ENCODE data around the gene THPO.
A peak's percentile ranks its signal among the peaks of the same experiment; 100 is the strongest.

The THPO gene

DNA sequence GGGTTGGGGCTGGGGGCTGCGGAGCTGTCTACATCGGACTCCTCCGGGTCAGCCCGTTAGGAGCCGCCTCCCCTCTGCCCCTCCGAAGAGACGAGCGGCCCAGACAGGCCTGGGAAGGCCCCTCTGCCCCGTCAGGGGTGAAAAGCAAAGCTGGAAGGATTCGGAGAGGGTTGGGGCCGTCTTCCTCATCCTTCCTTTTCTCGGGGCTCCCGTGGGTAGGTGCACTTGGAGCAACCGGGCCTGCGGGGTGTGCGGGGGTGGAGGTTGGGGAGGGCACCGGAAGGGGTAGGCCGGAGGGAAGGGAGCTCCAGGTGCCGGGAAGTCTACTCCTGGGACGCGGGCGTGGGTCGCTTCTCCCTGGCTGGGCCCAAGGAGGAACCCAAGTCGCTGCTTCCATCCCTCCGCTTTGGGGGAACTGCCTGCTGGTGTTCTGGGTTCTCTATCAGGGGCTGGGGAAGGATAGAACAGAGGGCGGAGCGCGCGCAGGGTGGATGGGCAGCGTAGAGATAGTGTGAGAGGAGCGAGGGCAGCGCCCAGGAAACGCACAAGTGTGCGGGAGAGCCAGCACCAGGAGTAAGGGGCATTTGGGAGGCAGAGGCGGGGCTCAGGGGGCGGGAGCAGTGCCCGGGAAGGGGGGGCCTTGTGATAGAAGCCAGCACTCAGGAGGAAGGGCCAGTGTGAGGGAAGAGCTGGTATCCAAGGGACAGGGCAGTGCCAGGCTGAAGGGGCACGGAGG is 15.9 kb downstream of the THPO start:
- DNase-seq = peak; percentile 27

DNA sequence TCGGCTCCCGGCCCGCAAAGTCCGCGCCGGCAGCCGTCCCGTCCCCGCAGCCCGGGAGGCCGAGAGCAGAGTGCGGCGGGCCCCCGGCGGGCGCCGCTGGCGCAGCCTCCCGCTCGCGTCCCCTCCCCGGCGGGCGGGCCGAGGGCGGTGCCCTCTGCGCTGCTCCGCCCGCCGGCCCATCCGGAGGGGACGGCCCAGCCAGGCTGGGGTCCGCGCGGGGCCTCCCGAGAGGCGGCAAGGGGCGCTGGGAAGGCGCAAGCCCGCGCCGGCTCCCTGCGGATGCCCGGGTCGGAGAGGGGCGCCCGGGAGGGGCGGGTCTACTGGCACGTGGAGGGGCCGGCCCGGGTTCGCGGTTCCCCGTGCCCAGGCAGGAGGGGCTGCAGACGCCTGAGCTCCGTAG is 16.5 kb downstream of the THPO start, which contains the start of the genes CLCN2 and POLR2H:
TSS of gene CLCN2 (minus strand) at position 74 of the 400 bp plus-strand sequence. CDS start 126 bp downstream, outside the sequence.
TSS of gene POLR2H (plus strand) at position 179 of the 400 bp plus-strand sequence. CDS start 1,783 bp downstream, outside the sequence.
- DNase-seq = peak; percentile 24

DNA sequence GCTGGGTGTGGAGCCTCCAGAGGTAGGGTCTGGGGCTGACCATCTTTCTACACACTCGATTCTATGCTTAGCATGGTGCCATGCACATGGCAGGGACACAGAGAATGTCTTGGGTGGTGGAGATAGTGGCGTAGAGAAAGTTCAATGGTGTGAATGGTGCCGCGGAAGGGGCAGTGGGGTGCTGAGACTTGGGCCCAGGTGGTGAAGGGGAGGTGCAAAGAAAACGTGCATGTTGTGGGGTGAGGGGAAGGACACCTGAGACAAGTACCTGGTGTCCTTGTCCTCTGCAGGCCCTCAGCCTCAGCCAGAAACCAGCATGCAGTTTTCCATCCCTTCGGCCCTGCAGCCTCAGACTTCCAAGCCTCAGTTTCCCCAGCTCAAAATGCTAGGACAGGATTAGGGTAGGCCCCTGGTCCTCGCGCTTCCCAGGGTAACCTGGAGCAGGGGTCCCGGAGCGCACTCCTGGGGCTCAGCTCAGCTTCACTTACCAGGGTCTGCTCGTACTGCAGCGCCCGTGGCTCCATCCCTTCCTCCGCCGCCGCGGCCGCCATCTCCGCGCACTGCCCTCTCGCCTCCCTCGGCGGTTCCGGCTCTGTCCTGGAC is 17.0 kb downstream of the THPO start:
- DNase-seq = no peak

DNA sequence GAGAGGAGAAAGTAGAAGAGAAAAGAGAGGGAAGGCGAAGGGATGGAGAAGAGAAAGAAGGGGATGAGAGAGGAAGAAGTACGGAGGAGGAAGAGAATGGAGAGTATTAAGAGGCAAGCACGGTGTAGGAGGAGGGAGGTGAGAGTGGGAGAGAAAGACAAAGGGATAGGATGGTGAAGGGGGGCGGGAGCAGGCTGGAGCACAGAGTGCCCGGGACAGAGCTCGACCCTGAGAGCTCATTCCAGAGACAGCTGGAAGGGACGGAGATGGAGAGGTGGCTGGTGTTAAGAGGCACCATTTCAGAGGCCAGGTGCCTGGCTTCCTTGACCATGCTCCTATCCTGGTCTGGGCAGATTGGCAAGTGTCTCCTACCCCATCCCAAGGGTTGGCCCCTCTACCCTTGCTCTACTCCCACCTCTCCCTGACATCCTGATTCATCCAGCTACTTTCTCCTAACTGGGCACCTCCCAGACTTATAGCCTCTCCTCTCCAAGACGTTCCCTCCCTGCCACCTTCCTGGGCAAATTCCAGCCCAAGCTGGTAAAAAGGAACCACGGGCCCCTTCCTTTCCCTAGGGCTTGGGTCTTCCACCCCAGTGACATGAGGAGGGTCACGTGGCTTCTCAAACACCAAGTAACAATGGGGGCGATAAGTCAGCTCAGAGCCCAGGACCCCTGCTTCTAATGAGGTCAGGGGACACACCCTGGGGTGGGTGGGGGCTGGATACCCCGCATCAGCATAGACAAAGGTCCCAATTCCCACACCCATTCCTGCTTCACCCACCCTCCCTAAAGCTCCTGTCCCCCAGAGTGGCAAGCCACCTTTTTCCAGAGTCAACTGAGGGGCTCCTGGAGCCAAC is 17.7 kb downstream of the THPO start:
- no peak for DNase-seq

DNA sequence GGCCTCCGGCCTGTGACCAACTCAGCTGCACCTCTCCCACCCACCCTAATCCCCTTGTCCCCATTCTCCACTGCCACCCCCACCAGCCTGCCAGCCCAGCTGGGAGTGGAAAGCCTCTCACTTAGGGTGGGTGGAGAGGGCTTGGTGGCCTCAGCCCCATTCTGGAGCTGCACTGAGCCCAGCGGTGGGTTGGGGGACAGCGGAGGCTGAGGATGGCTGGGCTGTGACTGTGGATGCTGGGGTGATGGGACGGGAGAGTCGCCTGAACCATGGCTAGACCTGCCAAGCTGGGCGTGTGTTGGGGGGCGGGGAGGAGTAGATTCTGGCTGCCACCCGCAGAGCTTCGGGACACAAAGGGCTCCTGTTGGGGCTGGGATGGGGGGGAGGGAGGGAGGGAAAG is 18.4 kb downstream of the THPO start:
- no peak for DNase-seq

DNA sequence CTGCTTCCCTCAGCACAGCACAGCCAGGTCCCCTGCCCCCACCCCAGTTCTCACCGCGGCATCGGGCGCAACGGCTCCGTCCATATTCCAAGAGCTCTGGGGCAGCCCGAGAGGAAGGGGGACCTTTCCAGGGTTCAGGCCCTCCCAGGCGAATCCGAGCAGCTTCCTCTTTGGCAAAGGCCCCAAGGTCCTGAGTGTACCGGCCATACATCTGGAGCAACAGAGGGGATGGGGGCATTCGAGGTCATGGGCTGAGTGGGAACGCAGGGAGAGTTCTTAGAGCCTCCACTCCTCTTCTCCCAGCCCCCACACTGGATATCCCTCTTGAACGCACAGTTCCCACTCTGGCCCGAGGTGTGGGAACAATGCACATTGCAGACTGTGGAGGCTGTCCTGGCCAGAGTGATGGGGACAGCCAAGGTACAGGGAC is 19.1 kb downstream of the THPO start:
- DNase-seq = no peak

DNA sequence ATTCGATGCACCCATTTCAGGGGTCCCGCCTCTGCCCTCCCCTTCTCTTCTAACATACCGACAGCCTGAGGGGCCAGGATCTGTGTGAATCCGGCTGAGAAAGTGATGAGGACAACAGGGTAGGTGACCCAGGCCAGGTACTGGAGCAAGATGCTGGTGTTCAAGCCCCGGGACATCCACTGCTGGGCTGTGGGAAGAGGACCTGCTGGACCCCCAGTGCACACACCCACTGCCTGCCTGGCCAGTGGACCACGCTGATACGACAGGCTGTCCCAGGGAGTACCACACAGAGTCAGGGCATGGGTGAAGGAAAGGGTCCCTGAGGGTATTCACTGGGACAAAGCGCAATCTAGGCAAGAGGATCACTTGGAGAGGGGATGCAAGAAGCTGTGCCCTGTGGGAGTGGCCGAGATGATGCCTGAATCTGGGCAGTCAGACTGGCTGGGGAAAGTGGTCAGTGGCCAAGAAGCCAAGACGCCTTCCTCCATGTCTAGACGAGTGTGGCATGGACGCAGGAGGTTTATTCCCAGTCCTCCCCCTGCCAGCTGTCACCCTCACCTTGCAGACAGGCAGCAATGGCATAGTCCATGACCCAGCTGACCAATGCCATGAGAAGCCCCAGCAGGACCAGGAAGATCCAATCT is 19.8 kb downstream of the THPO start:
- DNase-seq = no peak

DNA sequence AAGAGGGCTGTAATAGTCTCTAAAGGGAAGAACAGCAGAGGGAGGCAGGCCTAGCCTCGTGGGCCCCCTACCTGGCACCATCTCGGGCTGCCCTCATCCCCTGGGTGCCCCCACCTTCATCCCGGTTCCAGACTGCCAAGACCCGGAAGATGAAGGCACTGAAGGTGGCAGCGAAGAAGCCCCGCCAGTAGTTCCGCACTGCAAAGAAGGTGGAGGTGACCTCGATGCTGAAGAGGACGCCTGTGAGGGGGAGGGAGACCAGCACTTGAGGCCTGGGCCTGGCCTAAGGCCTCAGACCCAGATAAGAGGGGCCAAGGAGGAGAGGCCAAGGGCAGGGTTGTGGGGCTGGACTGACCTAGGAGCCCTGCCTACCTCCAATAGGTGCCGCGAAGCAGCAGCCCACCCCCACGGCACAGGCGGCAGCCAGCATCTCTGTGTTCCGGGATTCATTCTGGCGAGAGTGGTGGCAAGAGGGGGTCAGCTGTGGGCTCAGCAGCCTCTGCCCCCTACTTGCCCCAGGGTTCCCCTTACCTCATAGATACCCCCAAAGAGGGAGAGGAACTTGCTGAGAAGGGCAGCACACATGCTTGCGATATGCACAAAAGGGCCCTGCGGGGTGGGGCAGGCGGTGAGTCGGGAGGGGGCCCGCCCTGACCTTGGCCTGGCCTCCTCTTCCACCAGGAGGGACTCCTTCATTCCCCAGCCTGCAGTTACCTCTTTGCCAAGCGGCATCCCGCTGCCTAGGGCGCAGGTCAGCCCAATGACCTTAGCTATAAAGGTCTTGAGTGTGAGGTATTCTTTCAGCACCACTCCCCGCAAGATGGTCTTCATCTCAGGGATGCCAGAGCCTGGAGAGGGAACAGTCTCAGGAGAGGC is 20.5 kb downstream of the THPO start:
- DNase-seq = no peak

DNA sequence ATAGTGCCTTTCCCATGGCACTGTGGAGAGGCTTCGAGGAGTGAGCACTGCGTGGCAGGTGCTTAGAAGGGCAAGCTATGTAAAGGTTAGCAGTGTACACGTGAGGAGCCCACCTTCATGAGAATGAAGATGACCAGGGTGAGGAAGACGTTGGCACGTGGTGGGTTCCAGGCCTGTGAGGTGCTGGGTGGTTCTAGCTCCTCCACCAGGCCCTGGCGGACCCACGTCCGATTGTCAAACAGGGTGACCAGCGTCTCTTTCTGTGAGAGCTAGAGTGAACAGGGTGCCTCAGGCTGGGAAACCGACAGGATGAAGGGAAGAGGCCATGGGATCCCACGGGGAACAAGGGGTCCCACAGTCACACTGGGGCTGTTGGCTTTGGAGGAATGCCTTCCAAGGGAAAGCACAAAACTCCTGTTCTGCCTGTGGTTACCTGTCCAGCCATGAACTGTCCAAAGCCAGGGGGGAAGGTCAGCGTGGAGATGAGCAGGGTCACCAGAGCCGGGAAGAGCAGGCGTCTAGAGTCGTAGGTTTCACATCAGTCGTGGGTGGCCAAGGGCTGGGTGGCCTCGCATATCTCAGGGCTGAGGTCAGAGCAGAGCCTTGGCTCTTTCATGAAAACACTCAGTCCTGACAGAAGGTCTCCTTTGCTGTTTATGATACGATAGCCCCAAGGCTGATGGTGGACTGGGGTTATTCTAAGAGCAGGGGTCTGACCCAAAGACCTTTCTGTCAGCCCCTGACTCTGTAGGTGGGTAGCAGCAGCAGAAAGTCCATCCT is 22.6 kb downstream of the THPO start:
- no peak for DNase-seq

DNA sequence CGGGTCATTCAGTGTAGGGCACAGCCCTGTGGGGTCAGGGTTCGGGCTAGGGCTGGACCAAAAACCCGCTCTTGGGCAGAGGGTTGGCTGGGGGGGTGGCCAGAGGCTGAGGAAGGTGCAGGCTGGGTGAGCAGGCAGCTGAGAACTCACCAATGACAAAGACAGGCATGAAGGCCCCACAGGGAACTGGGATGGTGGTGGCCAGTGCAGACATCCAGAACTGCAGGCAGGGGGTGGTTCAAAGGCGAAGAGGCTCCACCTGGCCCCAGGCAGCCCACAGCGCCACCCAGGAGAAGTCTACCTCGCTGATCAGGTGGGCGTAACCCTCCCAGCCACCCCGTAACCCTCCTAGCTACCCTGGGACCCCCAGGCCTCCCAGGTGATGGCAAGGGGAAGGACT is 23.3 kb downstream of the THPO start:
- DNase-seq = no peak

DNA sequence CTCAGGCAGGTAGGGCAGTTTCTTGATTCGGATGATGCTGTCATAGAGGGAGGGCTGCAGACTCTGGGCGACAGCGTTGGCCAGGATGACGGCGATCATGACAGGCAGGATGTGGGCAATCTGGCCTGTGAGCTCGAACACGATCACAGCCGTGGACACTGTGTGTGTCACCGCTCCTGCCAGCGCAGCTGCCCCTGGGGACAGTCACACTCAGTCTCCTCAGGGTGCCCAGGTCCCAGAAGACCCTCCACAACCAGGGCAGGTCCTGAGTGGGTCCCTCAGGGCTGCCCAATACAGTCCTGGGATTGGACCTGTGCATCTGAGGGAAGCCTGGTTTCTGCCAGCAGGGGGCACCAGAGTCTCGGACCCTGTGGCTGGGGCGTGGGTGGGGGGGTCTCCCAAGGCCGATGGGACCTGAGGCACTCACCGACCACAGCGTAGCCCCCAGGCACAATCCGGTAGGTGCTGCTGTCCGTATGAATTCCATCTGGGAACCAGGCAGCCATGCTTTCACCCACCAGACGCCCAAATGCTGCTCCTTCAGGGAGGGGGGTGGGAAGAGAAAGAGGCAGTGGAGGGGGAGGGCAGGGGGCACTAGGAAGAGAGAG is 23.8 kb downstream of the THPO start:
- peak; percentile 65 for DNase-seq

DNA sequence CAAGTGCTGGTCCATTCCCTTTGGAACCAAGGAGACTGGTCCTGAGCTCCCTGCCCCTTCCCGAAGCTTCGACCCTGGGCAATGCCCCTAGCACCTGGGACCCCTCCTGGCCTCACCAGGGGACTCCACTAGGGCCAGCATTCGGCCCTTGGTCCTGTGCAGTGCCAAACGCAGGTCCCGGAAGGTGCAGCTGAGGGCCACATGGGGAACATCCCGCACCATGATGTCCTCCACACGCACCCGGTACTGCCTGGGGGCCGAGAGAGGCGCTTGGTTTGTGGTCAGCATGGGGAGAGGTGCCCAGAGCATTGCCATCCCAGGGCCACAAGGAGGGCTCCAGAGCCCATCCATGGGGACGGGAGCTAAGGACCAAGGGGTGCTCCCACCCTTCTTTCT is 24.5 kb downstream of the THPO start:
- DNase-seq = no peak

DNA sequence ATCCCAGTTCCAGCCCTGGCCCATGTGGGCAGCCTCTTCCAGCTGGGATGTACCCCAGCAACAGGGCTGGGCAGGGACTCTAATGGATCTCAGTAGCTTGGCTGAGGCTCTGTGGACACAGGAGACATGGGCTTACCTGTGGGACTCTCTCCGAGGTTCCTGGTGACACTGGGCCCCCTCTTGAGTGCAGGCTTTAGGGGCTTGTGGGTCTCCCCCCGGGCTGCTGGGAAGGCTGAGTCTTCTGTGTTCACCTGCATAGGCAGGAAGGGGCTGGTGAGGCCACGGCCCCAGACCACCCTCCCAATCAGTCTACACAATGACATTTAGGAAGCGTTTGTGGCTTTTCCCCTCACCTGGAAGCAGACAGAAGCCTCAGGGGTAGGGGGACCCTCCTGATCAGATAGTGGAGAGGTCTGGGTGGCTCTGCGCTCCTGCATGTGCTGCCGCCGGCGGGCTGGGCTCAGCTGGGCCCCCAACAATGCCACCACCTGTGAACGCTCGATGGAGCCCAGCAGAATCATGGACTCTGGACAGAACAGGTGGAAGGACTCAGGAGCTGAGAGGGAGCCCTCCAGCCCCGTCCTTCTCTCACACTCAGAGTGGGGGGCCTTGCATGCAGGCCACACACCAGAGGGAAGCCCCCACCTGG is 25.0 kb downstream of the THPO start:
- no peak for DNase-seq

DNA sequence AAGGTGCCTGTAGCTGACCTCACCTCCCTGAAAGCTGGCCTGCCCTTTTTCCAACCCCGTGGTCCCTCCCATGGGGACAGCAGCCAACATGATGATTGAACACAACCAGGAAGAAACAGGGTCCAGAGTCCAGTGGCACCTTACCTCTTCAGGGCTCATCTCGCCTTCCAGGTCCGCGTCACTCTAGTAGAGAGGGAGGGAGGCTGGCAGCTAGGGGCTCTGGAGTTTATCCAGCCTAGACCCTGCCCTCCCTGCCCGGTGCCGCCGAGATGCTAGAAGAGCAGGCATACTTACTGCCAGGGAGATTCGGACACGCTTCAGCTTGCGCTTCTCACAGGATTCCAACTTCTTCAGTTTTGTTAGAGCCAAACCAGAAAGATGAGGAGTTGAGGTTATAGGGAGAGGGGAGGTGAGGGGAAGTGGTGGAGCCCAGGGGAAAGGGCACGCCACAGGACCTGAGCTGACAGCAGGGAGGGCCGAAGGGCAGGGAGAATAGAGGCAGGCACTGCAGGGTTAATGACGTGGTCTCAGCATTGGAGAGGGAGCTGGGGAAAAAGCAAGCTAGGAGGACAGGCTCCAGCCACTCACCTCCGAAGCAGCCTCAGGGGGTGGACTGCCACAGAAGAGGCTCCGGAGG is 25.7 kb downstream of the THPO start:
- DNase-seq = no peak

DNA sequence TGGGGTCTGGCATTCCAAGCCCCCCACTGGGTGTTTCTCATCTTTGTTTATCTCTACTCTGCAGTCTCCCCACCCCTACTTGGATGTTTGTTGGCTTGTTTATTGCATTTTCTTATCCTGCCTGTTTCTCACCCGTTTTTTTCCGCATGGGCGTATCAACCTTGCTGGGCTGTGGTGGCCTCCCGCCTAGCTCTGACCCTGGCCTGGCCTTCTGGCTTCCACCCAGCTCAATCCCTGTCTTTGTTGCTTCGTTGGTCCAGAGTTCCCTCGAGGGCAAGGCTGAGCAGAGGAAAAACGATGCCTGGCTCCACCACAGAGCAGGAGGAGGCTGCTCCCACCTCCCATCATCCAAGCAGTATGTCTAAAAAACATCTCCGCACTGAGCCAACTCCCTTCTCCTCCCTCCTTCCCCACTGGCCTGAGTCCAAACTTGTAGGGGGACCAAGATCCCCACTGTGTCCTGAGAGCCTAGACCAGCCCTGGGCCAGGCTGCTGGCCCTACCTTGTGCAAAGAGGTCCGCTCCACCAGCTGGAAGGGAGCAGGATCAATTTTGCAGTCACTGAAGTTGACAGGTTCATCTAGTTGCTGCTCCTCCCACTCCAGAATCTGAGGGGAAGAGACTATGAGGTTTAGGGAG is 26.4 kb downstream of the THPO start:
- no peak for DNase-seq

DNA sequence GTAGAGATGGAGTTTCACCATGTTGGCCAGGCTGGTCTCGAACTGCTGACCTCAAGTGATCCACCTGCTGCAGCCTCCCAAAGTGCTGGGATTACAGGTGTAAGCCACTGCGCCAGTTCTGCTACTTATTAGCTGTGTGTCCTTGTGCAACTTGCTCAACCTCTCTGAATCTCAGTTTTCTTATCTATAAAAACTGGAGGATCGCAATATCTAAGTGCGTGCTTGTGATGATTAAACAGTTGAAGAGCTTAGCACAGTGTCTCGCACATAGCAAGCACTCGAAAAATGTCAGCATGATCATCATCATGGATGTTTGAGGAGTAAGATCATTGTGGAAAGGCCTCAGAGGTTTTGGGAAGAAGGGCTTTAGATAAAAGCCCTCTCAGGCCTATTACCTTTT is 27.4 kb downstream of the THPO start:
- no peak for DNase-seq

DNA sequence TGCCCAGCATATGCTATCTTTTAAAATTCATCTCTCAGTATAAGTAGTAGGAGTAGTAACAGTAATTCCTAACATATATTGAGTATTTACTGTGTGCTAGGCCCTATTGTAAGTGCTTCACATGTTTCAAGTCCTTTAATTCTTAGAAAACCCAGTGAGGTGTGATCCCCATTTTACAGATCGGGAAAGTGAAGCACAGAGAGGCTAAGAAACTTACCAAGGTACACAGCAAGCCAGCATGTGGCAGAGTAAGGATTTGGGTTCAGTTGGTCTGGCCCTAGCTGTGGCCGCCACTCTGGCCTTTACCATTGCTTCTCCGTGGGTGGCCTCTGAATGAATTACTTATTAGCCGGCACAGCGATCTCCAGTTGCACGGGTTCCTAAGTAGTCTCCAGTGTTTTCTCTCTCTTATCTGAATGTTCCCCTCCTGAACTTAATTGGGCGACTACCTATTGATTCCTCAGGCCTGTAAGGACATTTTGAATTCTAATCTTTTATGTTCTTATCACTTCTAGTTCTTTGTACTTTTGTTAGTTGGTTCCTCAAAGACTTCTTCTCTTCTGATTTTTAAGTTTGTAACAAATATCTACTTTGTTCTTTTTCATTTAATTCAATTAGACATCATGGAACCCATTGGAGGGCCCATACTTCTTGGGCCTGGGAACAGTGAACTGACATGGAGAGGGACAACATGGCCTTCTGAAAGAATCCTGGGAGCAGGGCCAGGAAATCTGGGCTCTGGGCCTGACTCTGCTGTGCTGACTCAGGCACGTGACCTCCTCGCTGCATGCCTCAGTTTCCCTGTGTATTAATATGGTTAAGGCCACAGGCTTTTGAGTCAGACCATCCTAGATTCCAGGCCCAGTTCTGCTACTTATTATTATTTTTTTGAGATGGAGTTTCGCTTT is 28.2 kb downstream of the THPO start:
- no peak for DNase-seq

DNA sequence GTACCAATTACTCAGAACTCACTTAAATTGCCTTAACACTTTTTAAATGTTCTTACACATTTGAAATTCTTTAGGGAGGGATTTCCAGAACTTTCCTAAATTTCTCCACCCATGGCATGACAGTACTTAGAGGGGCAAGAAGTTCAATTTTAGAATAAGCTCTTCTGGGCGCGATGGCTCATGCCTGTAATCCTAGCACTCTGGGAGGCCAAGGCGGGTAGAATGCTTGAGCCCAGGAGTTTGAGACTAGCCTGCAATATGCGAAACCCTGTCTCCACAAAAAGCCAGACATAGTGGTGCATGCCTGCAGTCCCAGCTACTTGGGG is 30.0 kb downstream of the THPO start:
- no peak for DNase-seq

Data from activated gamma-delta T cell treated with Interleukin-2 at 50 U/mL for 16 hours (primary cell).